K562 (cell line): Measurements from ENCODE around the gene HOXD1. TPM values are rescaled to one million over a fixed set of nuclear protein-coding genes. Genes with fewer than 3 reads are reported as not detected.

ENCODE experiments used
- EGR1 ChIP-seq: fragments of 450-650 bp; conservative IDR thresholded peaks from 2 replicates; pipeline ENCODE4 v1.6.1; 2017; ENCODE audit warnings: mild to moderate bottlenecking
- MEF2D ChIP-seq: conservative IDR thresholded peaks from 2 replicates; pipeline ENCODE4 v1.6.1; 2016; ENCODE audit warnings: low read depth, missing genetic modification characterization, missing compliant biosample characterization
- MIER1 ChIP-seq: fragments of 450-650 bp; IDR thresholded peaks from 2 replicates; pipeline ENCODE4 v1.6.1; 2016; ENCODE audit warnings: antibody characterized with exemption, mild to moderate bottlenecking, low read depth
- SMARCA4 ChIP-seq: fragments of 450-650 bp; IDR thresholded peaks from 2 replicates; pipeline ENCODE4 v1.6.1; 2016
- TAF7 ChIP-seq: fragments of 450-650 bp; IDR thresholded peaks from 2 replicates; pipeline ENCODE4 v1.6.1; 2016; ENCODE audit warnings: missing genetic modification characterization, missing compliant biosample characterization
- ZNF121 ChIP-seq: sonication (generic); formaldehyde crosslinking; conservative IDR thresholded peaks from 2 replicates; pipeline ENCODE4 v1.8.0; 2022; ENCODE audit warnings: missing genetic modification reagents
- ZNF408 ChIP-seq: fragments of 250-450 bp; sonication (Bioruptor Pico); IDR thresholded peaks from 2 replicates; pipeline ENCODE4 v1.4.0; 2020; ENCODE audit warnings: low read depth, mild to moderate bottlenecking, moderate library complexity
- polyA plus RNA-seq, 8 experiments: library from polyadenylated mRNA; depleted of rRNA in 4 of 8; stranded (reverse) in 5 of 8; unstranded in 3 of 8; fragments of >200 nt; fragmentation: Nextera tagmentation in 2 of 8; fragmentation: Illumina TruSeq in 1 of 8; extraction: Ambion mirVana in 2 of 8; extraction: Trizol in 1 of 8; gene quantifications; 2 replicates each; pipeline versions ENCODE4 v1.2.1 to v1.2.3, GENCODE V29; 2011 to 2014; ENCODE audit warnings: inconsistent platforms in 1 of 8, missing spikeins in 1 of 8
- total RNA-seq, 7 experiments: library from RNA; depleted of rRNA in 6 of 7; stranded (reverse); fragments of >200 nt in 6 of 7; fragmentation: Illumina TruSeq in 2 of 7; extraction: Trizol in 2 of 7; gene quantifications; 2 replicates each; pipeline versions ENCODE4 v1.2.1 to v1.2.3, GENCODE V29; 2011 to 2021; ENCODE audit warnings: low replicate concordance in 1 of 7
- TF ChIP-seq, protein P1 (sequence below), 2 experiments: fragments of 450-650 bp in 1 of 2; IDR thresholded peaks; 2 replicates each; pipeline ENCODE4 v1.6.1; 2011 to 2017; ENCODE audit warnings: low read depth in 2 of 2, antibody characterized with exemption in 1 of 2, borderline replicate concordance in 1 of 2, low read length in 1 of 2, mild to moderate bottlenecking in 1 of 2, mixed read lengths in 1 of 2; ENCODE audit not compliant: control insufficient read depth in 1 of 2
- TF ChIP-seq, protein P2 (sequence below): fragments of 250-450 bp; sonication (Bioruptor Pico); IDR thresholded peaks from 2 replicates; pipeline ENCODE4 v1.8.0; 2022; ENCODE audit warnings: moderate library complexity, mild to moderate bottlenecking, inconsistent platforms
- TF ChIP-seq, protein P3 (sequence below): fragments of 450-650 bp; IDR thresholded peaks from 2 replicates; pipeline ENCODE4 v1.6.1; 2016; ENCODE audit warnings: low read depth, mild to moderate bottlenecking, moderate library complexity
- TF ChIP-seq, protein P4 (sequence below): fragments of 250-450 bp; sonication (Bioruptor Pico); IDR thresholded peaks from 2 replicates; pipeline ENCODE4 v1.4.0; 2020; ENCODE audit warnings: mild to moderate bottlenecking, moderate library complexity

Gene HOXD1
- total and polyA plus RNA-seq, 9 of the 15 experiments (the other 6 are each of a cell fraction or from before 2014, with no cell fraction given): not detected

DNA sequence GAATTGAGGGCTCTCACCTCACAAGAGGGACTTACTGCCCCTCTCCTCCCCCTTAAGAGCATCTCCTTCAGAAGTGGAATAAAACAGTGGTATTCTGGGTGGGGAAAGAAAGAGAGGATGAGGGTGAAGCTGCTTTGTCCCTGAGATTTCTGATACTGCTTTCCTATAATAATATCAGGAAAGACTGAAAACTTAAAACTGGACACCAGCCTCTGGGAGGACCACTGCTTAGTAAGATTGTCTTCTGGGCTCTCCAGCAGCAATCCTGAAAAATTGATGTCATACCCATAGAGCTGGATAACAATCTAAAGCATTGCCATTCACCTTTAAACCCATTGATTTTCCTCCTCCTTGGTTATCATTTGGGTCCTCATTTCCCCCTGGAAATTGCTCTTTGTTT is 41.8 kb upstream of the HOXD1 start (continued):
- TF ChIP-seq MIER1: no peak
- TF ChIP-seq SMARCA4: no peak
- no peak for TF ChIP-seq EGR1
- no peak for TF ChIP-seq TAF7 (tag)
- TF ChIP-seq, protein P1, sequence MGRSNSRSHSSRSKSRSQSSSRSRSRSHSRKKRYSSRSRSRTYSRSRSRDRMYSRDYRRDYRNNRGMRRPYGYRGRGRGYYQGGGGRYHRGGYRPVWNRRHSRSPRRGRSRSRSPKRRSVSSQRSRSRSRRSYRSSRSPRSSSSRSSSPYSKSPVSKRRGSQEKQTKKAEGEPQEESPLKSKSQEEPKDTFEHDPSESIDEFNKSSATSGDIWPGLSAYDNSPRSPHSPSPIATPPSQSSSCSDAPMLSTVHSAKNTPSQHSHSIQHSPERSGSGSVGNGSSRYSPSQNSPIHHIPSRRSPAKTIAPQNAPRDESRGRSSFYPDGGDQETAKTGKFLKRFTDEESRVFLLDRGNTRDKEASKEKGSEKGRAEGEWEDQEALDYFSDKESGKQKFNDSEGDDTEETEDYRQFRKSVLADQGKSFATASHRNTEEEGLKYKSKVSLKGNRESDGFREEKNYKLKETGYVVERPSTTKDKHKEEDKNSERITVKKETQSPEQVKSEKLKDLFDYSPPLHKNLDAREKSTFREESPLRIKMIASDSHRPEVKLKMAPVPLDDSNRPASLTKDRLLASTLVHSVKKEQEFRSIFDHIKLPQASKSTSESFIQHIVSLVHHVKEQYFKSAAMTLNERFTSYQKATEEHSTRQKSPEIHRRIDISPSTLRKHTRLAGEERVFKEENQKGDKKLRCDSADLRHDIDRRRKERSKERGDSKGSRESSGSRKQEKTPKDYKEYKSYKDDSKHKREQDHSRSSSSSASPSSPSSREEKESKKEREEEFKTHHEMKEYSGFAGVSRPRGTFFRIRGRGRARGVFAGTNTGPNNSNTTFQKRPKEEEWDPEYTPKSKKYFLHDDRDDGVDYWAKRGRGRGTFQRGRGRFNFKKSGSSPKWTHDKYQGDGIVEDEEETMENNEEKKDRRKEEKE (IDR thresholded peaks at IDR 0.05; ENCODE audit: borderline replicate concordance in 1 of 2, control insufficient read depth in 1 of 2, low read depth in 2 of 2, low read length in 1 of 2): no peak
- TF ChIP-seq, protein P2, sequence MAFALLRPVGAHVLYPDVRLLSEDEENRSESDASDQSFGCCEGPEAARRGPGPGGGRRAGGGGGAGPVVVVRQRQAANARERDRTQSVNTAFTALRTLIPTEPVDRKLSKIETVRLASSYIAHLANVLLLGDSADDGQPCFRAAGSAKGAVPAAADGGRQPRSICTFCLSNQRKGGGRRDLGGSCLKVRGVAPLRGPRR (CRISPR knock-in tag): no peak
- no peak for TF ChIP-seq ZNF408 (CRISPR knock-in tag)
- no peak for TF ChIP-seq ZNF121 (CRISPR knock-in tag)
- TF ChIP-seq, protein P3, sequence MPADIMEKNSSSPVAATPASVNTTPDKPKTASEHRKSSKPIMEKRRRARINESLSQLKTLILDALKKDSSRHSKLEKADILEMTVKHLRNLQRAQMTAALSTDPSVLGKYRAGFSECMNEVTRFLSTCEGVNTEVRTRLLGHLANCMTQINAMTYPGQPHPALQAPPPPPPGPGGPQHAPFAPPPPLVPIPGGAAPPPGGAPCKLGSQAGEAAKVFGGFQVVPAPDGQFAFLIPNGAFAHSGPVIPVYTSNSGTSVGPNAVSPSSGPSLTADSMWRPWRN: no peak
- TF ChIP-seq, protein P4, sequence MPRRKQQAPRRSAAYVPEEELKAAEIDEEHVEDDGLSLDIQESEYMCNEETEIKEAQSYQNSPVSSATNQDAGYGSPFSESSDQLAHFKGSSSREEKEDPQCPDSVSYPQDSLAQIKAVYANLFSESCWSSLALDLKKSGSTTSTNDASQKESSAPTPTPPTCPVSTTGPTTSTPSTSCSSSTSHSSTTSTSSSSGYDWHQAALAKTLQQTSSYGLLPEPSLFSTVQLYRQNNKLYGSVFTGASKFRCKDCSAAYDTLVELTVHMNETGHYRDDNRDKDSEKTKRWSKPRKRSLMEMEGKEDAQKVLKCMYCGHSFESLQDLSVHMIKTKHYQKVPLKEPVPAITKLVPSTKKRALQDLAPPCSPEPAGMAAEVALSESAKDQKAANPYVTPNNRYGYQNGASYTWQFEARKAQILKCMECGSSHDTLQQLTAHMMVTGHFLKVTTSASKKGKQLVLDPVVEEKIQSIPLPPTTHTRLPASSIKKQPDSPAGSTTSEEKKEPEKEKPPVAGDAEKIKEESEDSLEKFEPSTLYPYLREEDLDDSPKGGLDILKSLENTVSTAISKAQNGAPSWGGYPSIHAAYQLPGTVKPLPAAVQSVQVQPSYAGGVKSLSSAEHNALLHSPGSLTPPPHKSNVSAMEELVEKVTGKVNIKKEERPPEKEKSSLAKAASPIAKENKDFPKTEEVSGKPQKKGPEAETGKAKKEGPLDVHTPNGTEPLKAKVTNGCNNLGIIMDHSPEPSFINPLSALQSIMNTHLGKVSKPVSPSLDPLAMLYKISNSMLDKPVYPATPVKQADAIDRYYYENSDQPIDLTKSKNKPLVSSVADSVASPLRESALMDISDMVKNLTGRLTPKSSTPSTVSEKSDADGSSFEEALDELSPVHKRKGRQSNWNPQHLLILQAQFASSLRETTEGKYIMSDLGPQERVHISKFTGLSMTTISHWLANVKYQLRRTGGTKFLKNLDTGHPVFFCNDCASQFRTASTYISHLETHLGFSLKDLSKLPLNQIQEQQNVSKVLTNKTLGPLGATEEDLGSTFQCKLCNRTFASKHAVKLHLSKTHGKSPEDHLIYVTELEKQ (CRISPR knock-in tag): no peak
- no peak for TF ChIP-seq MEF2D
